Left hindlimb (tissue), 1 donor: ENCODE results near the gene TBC1D3G.
"Not testable (repeated sequence)": the region's sequence is repeated elsewhere in the genome, so short reads cannot be mapped to it uniquely, and the experiment has no call there.

ENCODE experiments used
- DNase-seq: peaks from one replicate; pipeline ENCODE4 v3.0.0-alpha.2; 2018

The TBC1D3G gene

GRCh38 chr17:36323584-36323983, at the start of gene TBC1D3G:
Gene TBC1D3G, plus strand, starts transcription at chr17:36323884. Its CDS starts 1,528 bp downstream, at chr17:36325412.
- not testable (repeated sequence) for DNase-seq

GRCh38 chr17:36283256-36283655, 40.4 kb upstream of the TBC1D3G start:
- DNase-seq, result not testable (repeated sequence)

- not testable (repeated sequence) for DNase-seq
These were observed 39.5 kb upstream of the TBC1D3G start for GRCh38 chr17:36284219-36284618.

GRCh38 chr17:36289965-36290612, 33.6 kb upstream of the TBC1D3G start:
- DNase-seq, result not testable (repeated sequence)

DNA sequence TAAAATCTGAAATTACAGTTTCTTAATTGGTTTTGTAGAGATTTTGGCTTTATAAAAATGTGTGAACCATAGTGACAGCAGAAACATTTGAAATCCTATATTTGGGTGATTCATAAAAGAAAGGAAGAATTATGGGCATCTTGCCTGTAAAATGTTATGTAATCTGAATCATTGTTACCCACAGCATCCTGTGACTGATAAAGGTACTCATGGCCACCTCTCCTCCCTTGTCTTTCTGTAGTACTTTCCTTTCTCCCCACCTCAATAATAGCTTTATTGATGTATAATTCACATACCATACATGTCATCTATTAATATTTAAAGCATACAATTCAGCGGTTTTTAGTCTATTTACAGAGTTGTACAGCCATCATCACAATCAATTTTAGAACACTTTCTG, 28.5 kb upstream of the TBC1D3G start:
- not testable (repeated sequence) for DNase-seq

- DNase-seq, result not testable (repeated sequence)
These were observed 7.9 kb upstream of the TBC1D3G start for GRCh38 chr17:36315736-36316135.

DNA sequence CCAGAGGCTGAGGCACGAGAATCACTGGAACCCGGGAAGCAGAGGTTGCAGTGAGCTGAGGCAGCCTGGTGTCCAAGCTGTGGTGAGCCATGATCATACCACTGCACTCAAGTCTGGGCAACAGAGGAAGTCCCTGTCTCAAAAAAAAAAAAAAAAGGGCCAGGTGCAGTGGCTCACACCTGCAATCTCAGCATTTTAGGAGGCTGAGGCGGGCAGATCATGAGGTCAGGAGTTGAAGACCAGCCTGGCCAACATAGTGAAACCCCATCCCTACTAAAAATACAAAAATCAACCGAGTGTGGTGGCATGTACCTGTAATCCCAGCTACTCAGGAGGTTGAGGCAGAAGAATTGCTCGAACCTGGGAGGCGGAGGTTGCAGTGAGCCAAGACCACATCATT, 38.8 kb downstream of the TBC1D3G start:
- DNase-seq, result not testable (repeated sequence)

- not testable (repeated sequence) for DNase-seq
These were observed 52.3 kb downstream of the TBC1D3G start for GRCh38 chr17:36375938-36376337.
